Bronchial epithelial cell (primary cell): ENCODE measurements around the gene DRAP1. TPM values are rescaled to one million over a fixed set of nuclear protein-coding genes. Genes with fewer than 3 reads are reported as not detected.

Experiments used
- DNase-seq: peaks from one replicate; pipeline ENCODE4 v3.0.0-alpha.2; 2010; ENCODE audit warnings: low read depth
- FAIRE-seq: peaks from 2 replicates; lab custom pipeline; 2011; peaks lifted over from hg19 to GRCh38; lab: Jason Lieb, UNC
- H3K27me3 ChIP-seq: 2 replicates; pipeline ENCODE4 v1.5.1; 2011; ENCODE audit warnings: low read length; ENCODE audit not compliant: control insufficient read depth, insufficient read depth
- H3K36me3 ChIP-seq: 2 replicates; pipeline ENCODE4 v1.5.1; 2011; ENCODE audit warnings: low read length; ENCODE audit not compliant: control insufficient read depth, insufficient read depth
- H3K4me3 ChIP-seq: 2 replicates; pipeline ENCODE4 v1.5.1; 2011; ENCODE audit warnings: mild to moderate bottlenecking, low read depth, low read length, control low read depth
- CTCF ChIP-seq: IDR thresholded peaks from 2 replicates; pipeline ENCODE4 v1.5.1; 2011; ENCODE audit warnings: mild to moderate bottlenecking, moderate library complexity, low read length, control low read depth, inconsistent platforms; ENCODE audit not compliant: insufficient read depth, severe bottlenecking
- total RNA-seq: library from RNA; depleted of rRNA; stranded (reverse); fragments of >200 nt; gene quantifications from 2 replicates; pipeline ENCODE4 v1.2.1, GENCODE V29; 2014

The DRAP1 gene
- total RNA-seq, 1 donor from 2014 or later, result 176 TPM

GRCh38 chr11:65885808-65886536, 33.3 kb upstream of the DRAP1 start:
- DNase-seq (no peak), FAIRE-seq (no peak)
- TF ChIP-seq CTCF, result no peak
- Histone ChIP-seq H3K4me3 (no peak overlapping the region), H3K36me3 (peaks cover 28% of the 10 kb centered on the region), H3K27me3 (no peaks in the 10 kb centered on the region)

GRCh38 chr11:65886826-65887722, 32.2 kb upstream of the DRAP1 start:
- Histone ChIP-seq H3K27me3 (no peaks in the 10 kb centered on the region), H3K4me3 (peak overlapping the region; percentile 79), H3K36me3 (peaks cover 26% of the 10 kb centered on the region)
- DNase-seq (no peak), FAIRE-seq (no peak)
- TF ChIP-seq CTCF, result no peak

GRCh38 chr11:65887723-65888162, 31.5 kb upstream of the DRAP1 start:
- no peak for FAIRE-seq
- no peak for TF ChIP-seq CTCF
- peaks cover 23% of the 10 kb centered on the region for H3K36me3 ChIP-seq
- DNase-seq, result peak; percentile 55
- H3K4me3 ChIP-seq, result peak overlapping the region; percentile 79
- no peaks in the 10 kb centered on the region for H3K27me3 ChIP-seq

GRCh38 chr11:65888163-65888814, 30.9 kb upstream of the DRAP1 start, which contains the start of gene FIBP:
FIBP (minus strand) TSS chr11:65888471; CDS start chr11:65888418, 53 bp downstream.
- no peak for FAIRE-seq
- DNase-seq, result peak; percentile 87
- peak within 1 kb of the TSS; percentile 79 for H3K4me3 ChIP-seq
- peak; percentile 94 for TF ChIP-seq CTCF
- H3K27me3 ChIP-seq, result no peaks in the 10 kb centered on the region
- peaks cover 18% of the 10 kb centered on the region for H3K36me3 ChIP-seq

- DNase-seq (peak; percentile 85), FAIRE-seq (no peak)
- Histone ChIP-seq H3K4me3 (peak within 1 kb of the TSS; percentile 53), H3K36me3 (peaks cover 10% of the 10 kb centered on the region), H3K27me3 (no peaks in the 10 kb centered on the region)
- TF ChIP-seq CTCF, result peak; percentile 33
Observed at GRCh38 chr11:65890324-65891218, 28.7 kb upstream of the DRAP1 start, which contains the start of gene CCDC85B. CCDC85B (plus strand) TSS chr11:65890673; CDS start chr11:65890784, 111 bp downstream.
